HG03039 (cell line): ENCODE results near the gene PMPCA.

Experiments used
- ATAC-seq: cut with Tn5 transposase; IDR thresholded peaks from one replicate; pipeline ENCODE4 v1.9.1; 2021; ENCODE audit warnings: mild to moderate bottlenecking, moderate library complexity; ENCODE audit not compliant: unreplicated experiment

The PMPCA gene

DNA sequence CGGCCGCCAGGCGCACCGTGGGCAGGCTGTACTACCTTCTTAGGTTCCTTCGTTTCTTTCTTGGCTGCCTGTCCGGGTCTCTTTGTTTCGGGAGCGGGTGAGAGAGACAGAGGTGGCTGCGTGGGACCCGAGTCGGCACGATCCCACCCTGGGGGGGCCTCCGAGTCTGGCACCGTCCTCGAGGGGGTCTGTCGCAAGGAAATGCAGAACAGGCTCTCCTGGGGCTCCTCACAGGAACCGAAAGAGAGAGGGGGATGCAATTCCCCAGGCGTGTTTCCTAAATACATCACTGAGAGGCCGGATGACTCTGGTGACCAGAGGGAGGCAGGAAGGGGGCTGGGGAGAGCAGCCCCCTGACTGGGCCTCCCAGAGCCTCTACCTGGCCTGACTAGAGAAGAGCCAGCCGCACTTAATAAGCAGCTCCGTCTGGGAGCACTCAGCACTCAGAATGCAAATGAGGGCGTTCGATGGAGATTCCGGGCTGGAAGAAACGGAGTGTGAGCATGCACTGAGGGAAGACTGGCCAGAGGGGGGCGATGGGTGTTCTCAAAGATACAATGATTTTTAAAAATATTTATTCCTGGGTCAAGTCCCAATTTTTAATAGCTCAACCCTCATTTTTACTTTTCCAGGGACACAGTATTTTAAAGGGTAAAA, 40.9 kb downstream of the PMPCA start:
- no peak for ATAC-seq

DNA sequence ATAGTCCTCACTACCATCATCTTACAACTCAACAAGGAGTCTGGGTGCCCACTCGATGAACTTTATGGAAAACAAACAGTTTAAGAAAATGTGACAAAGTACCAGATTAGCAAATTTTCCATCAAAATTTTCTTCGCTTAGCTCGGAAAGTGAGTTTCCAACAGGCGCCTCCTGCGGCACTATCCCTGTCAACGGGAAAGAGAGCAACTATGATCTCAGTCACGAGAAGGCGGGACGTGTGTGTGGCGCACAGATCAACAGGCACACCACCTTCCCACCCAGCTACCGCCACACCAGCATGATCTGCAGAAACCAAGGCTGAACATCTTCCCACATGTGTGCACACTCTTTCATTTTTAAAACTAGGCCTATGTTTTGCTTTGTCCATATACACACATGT, 42.9 kb downstream of the PMPCA start:
- ATAC-seq: no peak

DNA sequence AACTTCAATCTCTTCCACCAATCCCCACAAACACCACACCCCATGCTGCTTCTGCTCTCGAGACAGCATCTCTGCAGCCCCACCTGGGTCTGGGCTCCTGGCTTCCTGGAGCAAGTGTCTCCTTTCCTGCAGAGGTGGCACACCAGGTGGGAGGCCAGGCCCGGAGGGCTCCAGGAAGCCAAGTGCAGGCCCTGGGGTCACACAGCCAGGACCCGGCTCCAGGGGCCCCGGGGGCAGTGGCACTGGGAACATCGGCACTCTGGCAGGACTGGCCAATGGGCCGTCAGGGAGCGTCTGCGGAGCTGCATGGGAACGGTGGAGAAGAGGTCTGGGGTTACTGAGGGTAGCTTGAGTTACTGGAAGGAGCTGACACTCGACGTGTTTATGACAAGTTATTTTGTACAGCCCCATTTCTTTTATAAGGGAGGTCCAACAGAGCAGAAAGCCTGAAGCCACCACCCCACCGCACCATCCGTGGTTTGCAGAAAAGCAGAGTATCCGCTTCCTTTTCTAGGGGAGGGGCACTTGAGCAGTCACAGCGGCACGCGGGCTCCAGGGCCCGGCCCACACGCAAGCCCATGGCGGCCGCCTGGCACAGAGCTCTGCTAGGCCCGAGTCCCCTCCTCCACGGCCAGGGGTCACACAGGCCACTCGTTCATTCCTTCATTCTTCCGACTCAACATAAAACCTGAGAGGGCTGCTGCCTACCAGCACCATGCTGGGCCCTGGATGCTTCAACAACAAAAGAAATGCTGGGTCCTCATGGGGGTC, 43.8 kb downstream of the PMPCA start:
- no peak for ATAC-seq

DNA sequence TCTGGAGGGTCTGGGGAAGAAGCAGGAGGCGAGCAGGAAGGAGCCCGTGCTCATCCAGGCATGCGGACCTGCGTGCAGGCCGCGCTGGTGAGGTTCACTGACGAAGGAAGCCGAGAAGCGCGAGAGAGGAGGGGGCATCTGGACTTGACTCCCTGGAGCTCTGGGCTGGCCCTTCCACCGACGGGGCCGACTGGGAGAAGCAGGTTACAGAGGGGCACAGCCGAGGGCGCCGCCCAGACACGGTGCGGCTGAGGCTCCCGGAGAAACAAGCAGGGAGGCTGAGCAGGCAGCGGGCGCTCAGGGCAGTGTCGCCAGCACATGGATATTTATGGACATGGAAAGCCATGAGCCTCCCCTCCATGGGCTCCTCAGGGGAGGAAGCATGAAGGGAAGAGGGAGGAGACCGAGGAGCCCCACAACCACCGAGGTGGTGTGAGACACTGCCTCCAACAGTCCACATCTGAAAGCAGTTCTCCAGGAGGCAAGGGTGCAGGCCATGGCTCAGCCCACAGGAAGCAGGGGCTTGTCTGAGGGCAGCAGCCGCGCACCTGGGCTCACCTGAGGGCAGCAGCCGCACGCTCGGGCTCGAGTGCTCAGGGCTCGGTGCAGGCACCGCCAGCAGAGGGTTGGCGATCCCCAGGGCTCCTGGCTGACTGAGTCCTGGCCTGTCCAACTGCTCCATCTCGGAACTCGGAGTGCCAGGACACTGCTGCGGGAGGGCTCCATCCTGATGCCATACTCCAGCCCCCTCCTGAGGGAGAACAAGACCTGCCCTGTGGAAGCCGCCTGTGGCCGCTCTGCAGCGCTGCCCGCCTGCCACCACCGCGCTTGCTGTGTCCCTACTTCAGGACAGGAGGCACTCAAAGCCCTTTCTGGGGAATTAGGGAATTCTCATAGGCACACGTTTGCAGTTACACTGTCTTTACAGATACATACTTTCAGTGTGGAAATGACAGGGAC, 44.9 kb downstream of the PMPCA start:
- ATAC-seq: no peak

DNA sequence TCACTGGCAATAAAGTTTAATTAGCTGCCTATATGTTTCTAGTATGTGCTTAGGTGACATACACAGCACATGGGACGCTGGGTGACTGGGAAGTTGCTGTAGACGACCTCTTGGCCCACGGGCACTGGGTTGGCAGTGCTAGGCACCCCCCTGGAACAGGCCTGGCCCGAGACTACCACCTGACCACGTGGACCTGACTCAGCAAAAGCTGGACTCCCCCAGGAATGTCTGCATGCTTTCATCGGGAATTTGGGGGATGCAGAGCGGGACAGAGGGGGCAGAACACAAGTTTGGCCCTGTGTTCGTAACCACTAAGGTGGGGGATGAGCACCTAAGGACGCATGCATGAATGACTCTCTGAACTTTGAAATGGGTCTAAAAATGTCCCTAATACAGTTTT, 45.8 kb downstream of the PMPCA start:
- no peak for ATAC-seq

DNA sequence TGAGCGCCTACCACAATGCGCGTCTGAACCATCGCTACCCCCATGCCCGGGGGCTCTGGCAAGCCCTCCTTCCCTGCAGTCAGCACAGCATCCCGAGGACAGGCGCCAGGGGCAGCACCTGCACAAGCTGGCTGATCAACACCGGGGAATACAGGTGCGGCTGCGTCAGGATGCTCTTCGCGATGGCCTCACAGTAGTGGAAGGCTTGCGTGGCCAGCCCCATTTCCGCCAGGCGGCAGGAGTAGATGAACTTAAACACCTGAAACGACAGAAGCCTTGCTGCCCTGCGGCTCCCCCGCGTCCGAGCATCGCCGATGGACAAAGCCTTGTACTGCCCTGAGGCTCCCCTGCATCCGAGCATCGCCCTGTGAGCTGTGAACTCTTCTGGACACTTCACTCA, 46.9 kb downstream of the PMPCA start:
- ATAC-seq: no peak

GRCh38 chr9:136459425-136459824, 49.0 kb downstream of the PMPCA start:
- no peak for ATAC-seq

DNA sequence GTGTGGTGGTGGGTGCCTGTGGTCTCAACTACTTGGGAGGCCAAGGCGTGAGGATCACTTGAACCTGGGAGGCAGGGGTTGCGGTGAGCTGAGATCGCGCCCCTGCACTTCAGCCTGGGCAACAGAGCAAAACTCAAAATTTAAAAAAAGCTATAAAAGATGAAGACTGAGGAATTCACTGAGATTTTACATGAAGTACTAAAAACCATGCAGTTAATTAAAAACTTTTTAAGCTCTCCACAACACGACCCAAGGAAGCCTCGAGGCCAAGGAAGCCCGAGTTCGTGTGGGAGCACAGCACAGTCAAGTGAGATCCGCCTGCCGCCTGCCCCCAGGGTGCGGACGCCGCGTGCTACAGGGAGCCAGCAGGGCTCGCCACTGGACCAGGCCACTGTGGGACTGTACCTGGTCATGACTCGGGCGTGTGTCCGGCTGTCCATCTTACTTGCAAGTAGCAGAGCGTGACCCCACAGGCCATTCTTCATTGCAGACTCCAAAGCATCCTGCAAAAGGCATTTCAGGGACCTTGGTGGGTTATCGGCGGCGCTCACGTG, 50.4 kb downstream of the PMPCA start:
- ATAC-seq: no peak

DNA sequence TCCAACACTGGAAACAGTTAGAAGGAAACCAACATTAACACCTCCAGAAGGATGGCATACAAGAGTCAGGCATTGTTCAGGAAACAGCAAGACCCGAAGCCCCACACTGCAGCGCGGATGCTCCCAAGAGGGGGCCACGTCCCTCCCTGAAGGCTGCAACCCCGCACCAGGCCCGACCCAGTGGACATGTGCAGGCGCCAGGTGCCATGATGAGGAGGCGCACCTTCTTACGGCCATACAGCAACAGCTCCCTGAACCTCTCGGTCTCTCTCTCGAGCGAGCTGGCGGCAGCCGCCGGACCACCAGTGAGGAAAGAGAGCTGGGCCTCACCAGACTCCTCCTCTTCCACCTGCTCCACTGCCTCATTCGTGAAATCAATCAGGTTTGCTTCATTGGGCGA, 52.2 kb downstream of the PMPCA start:
- ATAC-seq: no peak

DNA sequence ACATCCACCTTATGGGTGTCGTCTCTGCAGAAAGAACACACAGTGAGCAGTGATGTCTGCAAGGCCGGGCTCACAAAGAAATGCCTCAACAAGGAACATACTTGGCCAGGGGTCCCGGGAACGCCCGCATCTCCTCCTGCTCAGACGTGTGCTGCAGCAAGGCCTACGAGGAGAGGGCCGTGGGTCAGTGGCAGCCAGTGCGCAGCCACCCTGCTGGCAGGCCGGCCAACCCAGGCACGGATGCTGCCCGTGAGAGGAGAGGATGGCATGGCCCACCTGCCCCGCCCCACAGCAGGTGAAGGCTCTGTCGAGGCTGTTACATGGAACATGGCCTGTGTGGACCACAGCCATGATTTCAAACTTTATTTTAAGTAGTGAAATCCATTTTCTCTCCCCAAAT, 53.1 kb downstream of the PMPCA start:
- no peak for ATAC-seq

DNA sequence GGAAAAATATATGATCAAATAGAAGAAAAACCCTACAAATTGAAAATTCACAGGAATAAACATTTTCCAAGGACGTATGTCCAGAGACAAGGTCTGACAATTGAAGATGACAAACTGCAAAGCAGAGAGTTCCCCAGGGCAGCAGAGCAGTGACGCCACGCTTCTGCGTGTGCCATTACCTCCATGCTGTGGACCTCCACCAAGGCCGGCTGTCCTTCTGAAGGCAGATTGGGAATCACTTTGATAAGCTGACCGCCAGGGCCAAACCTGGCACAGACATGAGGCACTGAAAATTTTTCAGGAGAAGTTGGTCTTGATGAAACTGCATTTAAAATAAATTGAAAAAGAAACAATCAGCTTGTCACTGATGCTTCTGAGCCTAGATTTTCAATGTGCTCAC, 53.8 kb downstream of the PMPCA start:
- no peak for ATAC-seq

DNA sequence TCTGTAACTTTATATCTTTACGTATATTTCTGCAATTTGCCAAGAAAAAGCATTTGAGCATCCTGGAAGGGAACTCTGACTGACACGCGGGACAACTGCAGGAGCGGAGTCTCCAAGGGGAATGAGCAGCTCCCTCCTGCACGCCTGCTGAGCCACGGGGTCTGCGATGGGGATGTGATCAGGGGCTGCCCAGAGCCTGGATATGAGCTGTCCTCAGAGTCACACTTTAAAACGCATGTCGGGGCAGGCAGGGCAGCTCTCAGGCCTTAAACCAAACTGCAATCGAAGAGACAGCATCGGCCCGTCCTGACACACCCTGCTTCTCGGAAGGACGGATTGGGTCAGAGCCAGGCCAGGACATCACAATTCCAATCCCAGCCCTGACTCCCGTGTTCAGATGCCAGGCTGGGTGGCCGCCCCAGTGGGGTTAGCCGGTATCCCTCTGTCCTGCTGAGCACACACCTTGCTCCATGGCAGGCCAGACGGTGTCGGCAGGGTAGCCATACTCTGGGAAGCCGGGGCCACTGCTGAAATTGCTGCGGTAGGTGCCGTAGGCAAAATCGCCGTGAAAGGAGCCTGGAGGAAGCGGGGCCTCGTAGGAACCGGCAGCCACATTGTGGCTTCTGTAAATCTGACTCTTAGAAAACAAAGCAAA, 55.2 kb downstream of the PMPCA start:
- ATAC-seq: no peak

GRCh38 chr9:136466155-136466541, 55.7 kb downstream of the PMPCA start:
- ATAC-seq: no peak

- ATAC-seq: no peak
These were observed 57.3 kb downstream of the PMPCA start for GRCh38 chr9:136467766-136468165.

DNA sequence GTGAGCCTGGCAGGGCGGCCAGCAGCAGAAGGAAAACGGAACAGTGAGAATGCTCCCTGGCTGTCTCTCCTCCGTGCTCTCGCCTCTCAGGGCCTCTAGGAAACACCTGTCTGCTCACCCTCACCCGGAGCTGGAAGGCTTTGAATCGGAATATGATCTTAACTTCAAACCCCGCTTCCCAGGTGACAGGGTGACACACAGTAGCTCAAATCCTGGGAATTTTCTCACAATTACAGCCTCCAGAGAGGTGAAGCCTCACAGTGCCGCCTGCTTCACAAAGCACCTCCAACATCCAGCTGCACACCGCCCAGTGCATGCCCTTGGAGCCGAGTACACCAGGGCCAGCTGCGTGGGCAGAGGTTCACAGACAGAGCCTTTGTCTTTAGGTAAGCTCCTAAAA, 59.9 kb downstream of the PMPCA start:
- no peak for ATAC-seq

DNA sequence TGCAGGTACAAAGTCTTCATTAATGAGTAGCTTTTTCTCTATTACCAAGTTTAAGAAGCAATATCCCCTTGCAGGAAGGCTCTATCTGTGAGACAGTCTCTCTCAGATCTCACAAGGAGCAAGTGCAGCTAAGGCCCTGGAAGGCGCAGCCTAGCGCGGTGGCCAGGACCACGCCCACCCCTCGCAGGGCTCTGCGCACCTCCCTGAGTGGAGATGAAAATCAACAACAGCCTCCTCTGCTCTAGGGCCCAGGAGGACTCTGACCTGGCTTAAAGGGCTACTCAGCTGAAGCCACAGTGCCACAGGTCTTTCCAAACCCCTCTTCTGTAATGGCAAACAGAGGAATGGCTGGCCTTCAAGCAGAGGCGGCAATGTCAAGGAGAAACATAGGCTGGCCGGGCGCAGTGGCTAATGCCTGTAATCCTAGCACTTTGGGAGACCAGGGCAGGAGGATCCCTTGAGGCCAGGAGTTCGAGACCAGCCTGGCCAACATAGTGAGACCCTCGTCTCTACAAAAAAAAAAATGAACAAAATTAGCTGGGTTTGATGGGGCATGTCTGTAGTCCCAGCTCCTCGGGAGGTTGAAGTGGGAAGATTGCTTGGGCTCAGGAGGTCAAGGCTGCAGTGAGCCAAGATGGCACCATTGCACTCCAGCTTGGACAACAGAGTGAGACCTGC, 60.5 kb downstream of the PMPCA start:
- ATAC-seq: no peak

DNA sequence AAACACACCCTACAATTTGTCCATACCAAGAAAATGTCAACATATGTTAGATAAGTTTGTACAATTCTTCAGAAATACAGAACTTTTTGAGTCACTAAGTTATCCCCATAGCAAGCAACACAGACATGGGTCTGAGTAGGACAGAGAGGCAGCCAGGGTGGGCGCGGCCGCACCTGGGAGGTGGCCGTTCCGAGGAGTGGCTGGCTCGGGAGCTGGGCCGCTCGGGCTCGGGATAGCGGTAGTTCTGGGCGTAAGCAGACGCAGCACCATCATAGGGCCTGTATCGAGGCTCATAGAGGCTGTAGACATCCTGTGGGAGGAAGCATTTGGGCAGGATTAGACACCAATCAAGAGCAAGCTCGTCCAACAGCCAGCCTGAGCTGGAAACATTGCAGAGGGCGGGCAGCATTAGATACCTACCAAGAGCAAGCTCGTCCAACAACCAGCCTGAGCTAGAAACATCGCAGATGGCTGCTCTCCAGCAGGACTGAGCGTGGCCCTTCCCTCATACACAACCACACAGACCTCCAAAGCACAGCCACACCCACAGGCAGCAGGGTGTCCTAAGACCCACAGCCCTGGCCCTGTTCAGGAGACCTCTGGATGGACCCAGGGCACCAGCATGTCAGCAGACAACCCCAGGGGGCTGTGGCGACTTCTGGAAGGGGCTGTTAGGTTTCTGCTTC, 61.5 kb downstream of the PMPCA start:
- no peak for ATAC-seq

GRCh38 chr9:136472640-136473353, 62.3 kb downstream of the PMPCA start:
- no peak for ATAC-seq

- ATAC-seq: no peak
These were observed 62.9 kb downstream of the PMPCA start for GRCh38 chr9:136473354-136473721.
